ENCODE results near the gene DOCK2.

Gene DOCK2

DNA sequence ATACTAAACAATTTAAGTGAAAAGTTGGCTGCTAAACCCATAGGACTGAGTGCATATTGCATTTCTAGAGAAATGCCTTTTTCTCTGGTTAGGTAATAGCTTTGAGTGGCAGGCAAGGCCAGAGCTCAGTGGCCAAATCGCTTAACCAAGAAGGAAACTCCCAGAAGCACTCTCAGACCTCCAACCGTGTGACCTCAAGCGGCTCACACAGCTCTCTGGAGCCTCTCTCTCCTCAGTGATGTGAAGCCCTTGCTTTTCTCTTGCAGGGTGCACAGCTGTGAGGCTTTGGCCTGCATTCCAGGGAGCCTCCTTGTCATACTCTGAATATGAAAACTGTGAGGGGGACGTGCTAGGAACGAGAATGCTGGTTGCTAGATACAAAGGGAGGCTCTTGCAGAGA, 236.6 kb downstream of the DOCK2 start:
- no peak for DNase-seq

DNA sequence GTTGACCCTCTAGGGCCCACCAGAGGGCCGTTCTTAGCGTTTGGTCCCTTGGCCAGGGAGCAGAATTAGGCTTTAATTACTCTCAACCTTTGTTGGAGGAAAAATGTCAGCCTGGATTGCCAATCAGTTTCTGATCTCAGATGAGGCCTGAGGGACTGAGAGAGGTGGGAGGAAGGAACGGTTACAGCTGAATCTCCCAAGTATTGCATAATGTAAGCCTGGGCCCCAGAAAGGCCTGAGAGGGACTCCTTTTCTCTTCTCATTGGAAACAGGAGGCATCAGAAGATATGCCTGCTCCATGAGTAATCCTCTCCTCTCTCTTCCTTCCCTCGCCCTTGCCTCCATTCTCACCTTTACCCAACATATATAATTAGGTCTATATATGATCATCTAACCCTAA, 237.5 kb downstream of the DOCK2 start:
- DNase-seq, result no peak

DNA sequence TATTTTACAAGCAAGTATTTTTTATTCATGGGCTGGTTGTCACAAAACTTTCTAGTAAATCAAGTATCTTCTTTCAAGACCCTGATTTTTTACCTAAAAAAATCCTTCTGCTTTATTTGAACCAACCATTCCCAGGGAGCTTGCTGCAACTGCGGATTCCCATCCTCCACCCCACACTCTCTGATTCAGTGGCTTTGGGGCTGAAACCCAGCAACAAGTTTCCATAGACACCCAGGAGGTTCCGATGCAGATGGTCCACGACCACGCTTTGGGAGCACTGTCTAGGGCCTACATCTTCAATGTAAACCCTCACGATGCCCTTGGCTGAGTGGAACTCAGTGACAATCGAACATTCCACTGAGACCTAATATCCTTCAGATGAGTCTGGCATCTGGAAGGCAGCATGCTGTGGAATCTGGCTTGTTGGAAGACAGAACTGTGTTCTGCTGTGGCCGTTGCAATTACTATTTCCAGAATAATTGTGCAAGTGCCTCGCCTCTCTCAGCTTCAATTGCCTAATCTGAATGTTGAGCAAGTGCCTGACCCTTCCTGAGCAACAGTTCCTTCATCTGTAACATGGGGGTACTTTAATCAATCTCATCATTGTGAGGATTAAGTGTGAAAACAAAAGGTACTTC, 238.1 kb downstream of the DOCK2 start:
- DNase-seq, result no peak

DNA sequence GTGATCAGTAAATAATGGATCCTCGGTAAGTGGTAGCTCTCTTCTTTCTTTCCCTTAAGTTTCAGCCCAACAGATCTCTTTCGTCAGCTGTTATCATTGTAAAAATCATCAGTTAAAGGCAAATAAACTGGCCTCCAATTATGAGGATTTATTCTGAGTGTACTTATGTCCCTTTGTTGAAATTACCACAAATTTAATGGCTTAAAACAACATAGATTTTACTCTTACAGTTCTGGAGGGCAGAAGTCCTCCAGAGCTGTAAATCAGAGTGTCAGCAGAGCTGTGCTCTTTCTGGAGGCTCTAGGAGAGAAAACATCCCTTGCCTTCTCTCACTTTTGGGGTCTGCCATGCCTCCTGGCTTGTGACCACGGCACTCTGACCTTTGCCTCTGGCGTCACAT, 238.7 kb downstream of the DOCK2 start:
- DNase-seq, result no peak

DNA sequence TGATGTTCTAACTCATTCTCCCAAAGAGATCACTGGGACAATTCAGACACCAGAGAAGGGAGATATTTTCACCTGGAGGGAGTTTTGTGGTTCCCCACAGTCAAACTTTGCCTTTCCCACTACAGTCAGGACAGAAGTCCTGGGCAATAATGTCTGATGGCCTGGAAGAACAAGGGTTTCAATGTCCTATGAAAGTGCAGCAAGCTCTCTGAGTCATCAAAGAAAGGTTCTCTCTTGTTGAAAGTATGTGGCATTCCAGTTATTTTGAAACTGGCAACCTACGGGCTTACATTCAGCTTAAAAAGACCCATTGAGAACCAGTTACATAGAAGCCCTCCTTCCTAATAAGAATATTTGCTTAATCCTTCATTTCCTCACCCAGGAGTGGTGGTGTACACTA, 239.3 kb downstream of the DOCK2 start:
- DNase-seq, result no peak

DNA sequence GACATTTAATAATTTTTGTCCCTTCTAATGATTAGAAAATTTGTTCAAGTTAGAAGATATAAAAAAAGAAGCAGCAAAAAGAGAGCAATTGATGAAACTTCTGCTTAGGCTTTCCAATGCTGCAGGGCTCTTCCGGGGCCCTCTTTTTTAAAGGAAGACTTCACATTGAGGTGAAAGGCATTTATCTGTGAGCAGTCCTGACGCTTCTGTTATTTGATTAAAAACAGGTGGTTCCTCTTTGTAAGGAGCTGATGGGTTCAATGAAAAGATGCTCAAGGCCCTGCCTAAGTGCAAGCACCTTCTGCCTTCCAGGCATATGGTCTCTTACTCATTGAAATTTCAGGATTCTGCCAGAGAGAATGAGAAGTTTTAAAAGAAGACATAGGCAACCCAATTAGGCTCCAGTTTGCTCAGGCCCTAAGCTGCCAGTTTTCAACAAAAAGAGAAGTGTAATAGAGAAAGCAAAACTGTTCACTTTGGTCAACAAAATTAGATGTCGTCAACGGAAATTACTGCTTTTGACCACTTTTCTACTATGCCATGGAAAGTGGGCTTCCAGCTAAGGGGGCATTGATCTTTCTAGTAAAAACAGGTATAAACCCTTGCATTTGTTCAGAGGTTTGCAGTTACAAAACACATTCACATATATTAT, 243.1 kb downstream of the DOCK2 start:
- no peak for DNase-seq

DNA sequence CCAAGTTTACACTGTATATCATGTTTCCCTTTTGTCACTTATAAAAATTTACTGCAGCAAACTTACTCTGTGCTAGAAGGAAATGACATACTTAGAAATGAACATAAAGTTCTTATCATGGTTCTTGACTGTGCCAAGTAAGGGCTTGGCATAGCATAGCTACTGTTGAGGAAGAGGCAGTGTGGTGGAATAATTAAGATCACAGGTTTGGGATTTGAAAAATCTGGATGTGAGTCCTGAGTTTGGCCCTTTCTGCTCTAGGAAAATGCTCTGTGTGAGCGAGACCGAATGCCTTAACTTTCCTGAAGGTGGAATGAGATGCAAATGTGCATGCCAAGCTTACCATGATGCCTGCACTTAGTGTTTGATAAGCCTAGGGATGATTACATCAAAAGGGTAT, 243.7 kb downstream of the DOCK2 start:
- DNase-seq, result no peak

DNA sequence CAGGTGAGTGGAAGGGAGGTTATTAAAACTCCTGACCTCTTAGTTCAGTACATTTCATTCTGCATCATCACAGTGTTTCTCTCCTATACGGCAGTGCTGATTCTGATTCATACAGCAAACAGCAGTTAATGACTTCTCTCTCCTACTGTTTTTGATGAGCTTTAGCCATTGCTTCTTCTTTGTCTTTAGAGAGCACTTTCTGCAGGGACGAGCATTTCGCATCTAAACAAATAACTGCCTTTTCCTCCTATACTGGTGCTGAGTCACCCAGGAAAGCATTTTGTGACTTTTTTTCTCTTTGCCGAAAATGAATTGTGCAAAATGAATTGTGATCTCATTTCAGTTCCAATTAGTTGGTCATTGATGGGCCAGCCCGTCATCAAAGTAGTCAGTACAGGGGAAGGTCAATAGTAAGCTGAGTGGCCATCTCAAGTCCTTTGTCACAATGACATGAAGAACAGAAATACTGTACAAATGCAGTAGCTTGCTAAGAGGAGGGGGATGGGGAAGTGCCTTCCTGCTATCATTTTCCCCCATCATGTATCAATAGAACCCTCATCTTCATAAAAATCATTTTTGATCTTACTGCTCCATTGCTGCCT, 244.7 kb downstream of the DOCK2 start:
- DNase-seq, result no peak

DNA sequence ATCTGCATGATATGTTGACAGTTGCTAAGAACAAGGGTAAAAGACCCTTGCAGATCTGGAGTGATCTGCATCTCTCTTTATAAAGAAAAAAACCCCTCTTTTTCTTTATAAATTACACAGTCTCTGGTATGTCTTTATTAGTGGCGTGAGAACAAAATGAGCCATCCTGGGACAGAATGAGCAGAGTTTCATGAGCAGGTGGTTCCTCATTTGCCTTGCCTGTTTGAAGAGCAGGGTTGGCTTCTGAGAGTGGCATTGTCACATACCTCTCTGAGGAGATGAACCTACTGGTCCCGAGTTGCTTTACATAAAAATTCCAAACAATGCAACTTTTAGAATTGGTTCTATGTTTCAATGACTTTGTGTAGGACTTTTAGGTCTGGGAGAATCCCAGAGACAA, 249.0 kb downstream of the DOCK2 start:
- no peak for DNase-seq

DNA sequence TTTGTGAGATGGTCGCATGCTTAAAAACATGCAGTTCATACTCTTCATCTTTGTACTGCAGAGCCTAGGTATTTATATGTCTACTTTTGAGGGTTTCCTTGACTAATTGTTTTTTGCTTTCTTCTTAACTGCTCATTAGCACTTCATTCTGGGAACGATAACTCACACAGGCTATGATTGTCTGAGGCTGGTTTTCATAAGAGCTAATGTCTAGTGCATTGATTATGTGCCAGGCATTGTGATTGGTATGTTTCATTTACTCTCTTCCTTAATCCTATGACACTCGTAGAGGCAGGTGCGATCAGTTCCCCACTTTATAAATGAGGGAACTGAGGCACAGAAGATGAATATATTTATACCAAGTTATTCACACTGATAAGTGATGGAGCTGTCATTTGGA, 249.6 kb downstream of the DOCK2 start:
- DNase-seq, result no peak

DNA sequence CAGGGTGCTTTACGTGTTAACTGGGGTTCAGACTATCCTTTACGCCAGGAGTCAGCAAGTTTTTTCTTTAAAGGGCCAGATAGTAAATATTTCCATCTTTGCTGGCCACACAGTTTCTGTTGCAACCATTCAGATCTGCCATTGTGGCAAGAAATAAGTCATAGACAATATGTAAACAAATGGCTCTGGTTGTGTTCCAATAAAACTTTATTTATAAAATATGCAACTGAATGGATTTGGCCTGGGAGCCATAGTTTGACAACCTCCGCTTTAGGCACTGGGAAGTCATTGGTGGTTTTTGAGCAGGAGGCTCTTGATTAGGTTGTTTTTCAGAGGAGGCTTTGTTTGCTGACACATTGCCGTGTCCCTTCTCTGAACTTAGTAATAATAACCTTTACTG, 252.5 kb downstream of the DOCK2 start:
- DNase-seq, result no peak

DNA sequence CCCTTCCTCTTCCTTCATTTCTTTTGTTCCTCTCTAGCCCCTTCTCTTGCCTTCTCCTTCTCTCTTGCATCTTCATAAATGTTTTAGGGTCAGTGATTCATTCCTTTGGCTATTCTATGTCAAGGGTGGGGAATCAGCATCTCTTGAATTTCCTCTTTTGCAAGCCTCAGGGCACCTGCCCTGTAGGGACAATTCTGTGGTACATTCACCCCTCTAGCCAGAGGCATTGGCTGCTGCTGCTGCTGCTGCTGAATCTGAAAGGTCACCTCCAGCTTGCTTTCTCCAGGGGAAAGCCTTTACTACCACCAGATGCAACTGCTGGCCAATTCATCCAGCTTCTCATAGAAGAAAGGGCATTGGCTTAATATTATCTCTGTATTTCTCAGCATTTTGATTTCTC, 255.9 kb downstream of the DOCK2 start:
- DNase-seq, result no peak

DNA sequence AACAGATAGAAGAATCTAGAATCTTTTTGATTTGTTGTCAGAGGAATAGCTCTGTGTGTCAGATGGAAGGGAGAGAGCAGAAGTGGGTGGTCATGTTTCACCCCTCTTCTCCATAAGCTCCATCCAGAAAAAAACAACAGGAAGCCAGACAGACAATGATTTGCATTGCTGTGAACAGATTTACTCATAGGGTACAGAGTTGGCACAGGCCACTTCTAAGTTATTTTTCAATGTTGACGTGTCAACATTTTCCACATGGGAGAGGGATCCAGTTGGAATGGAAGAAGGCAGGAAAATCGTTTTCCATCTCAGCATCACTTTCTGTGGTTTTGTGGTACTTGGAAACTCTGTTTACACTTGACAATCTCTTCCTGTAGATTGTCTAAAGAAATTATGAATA, 256.5 kb downstream of the DOCK2 start:
- DNase-seq, result no peak

DNA sequence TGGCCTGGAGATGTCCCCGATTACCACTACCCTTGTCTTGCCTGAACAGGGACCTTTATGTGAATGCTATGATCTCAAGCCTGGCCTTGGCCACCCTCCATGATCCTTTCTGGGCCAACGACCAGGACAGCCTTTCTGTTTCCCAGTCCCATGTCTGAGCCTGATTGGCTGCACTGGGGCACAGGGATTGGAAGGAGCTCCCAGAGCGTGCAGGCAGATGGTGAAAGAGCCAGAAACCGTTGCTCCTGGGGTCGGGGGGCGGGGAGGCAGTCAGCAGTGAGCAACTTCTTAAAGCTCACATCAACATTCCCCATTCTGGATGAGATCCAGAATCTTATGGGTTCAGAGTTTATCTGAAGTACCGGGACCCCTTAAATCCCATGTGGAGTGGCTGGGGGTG, 258.9 kb downstream of the DOCK2 start:
- no peak for DNase-seq

DNA sequence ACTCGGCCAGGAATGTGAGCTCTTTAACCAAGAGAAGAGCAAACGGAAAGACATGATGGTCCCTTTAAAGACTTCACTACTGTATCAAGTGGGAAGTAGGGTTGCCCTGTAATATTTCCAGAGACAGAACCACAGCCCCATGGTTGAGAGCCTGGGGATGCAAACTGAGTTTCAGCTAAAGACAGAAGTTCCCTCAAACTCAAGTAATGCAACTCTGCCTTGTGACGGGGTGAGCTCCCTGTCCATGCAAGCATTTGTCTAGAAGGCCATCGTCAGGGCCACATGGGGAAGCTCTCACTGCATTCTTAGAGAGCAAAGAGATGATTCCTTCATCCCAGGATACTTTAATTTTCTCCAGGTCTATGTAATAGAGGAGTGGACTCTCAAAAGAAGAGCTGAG, 260.4 kb downstream of the DOCK2 start:
- DNase-seq, result no peak

DNA sequence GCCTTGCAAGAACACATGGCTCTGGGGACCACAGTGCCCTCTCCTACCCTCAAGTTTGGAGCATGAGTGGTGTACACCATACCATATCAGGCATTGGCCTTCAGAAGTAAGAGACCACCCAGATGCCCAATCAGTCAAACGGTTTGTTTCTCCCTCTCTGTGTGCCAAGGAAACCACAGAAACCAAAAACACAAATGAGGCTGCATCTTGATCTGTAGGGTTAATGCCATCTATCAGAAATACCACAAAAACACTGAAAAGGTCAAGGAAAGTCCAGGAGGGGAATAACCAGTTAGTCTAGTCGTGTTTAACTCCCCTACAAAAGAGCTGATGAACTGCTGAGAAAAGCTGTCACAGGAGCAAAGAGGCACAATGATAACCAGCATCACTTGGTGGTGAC, 264.8 kb downstream of the DOCK2 start:
- DNase-seq, result no peak

DNA sequence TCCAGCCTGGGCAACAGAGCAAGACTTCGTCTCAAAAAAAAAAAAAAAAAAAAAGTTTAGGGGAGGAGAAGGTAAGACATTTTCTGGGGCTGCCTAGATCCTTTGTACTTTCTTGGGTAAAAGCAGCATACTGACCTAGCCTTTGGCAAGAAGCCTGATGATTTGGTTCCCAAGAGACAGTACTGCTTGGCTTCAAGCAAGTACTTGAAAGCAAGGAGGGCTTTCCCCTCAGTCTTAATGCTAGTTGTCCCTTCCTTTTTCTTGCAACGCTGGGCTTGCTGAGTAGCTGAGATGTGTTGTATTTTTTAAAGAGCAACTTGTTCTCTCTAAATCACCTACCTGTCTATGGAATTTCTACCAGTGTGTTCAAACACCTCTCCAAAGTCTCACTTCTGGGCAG, 267.0 kb downstream of the DOCK2 start:
- DNase-seq, result no peak

DNA sequence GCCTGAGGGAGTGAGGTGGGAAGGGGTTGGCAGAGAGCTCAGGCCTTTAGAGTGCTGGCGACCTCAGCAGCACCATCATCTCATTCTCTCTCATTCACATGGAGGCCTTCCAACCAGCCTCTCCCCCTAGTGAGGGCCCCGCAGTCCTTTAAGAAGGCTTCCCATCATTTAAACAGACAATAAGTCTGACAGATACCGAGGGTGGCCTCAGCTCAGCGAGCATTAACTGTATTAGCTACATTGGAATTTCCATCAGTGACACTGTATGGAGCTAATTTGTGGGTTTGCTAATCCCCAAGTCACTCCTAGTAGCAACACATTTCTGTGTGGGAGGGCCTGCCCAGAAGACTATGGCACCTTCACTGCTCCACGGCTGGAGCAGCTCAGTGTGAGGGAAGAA, 267.4 kb downstream of the DOCK2 start:
- no peak for DNase-seq

DNA sequence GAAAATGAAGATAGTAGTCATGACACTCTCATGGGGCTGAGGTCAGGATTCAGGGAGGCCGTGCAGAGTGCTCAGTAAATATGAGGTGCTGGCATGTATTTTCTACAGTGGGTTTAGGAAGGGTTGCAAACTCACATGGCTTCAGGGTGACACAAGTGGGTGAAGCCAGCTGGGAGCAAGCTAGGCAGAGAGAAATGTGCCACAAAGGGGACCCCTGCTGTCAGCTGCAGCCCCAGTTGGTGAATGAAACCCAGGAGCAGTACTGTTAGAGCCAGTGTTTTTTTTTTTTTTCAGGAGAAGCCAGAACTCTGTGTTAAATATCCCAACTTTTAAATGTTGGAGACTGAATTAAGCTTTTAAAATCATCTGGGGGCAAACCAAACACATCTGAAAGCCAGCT, 267.9 kb downstream of the DOCK2 start:
- no peak for DNase-seq

DNA sequence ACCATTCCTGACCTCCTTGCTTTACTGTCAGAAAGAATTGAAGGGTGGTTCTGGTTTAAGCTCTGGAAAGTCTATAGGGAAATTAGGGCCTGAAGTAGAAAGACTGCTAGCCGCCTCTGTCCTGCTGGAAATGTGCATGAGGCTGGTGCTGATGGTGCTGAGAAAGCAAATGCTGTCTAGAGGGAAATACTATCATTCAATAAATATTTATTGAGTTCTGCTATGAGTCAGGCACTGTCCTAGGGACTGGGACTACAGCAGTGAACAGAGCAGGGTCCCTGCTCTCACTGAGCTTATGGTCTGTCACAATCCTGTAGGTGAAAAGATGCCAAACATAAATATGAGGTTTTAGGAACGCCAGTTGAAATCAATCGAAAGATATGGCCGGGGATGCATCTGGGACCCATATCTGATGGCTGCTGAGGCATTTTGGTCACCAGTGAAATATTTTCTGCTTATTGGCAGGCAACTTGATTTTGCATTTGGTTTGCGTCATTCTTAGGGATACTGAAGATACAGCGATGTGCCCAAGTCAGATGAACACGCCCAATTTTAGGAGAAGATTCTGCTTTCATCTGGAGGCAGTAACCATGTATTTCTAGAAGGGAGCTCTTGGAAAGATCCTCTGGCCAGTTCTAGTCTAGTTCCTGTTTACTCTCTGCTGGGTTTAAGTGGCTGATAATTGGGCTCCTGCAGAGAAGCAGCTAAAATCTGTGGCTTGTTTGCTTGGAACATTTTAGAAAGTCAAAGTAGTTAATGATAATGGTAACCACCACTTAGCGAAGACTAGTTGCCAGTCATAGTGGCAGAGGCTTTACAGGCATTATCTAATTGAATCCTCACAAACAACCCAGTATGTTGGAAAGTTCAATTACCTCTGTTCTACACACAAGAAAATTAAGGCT, 269.9 kb downstream of the DOCK2 start:
- no peak for DNase-seq

DNA sequence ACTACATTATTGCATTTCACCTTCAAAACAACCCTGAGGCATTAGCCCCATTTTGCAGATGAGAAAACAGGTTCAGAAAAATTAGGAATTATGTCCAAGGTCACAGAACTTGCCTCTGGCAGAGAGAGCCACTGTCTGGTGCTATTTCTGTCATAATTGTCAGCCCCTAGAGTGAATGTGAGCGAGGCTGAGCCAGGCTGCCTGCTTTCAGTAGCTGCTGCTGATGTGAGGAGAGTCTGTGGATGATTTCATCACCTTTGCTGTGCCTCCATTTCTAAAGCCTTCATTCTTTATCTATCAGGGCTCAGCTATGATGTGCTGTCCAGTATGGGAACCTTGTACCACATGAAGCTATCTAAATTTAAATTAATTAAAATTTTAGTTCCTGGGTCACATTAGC, 271.8 kb downstream of the DOCK2 start:
- no peak for DNase-seq

DNA sequence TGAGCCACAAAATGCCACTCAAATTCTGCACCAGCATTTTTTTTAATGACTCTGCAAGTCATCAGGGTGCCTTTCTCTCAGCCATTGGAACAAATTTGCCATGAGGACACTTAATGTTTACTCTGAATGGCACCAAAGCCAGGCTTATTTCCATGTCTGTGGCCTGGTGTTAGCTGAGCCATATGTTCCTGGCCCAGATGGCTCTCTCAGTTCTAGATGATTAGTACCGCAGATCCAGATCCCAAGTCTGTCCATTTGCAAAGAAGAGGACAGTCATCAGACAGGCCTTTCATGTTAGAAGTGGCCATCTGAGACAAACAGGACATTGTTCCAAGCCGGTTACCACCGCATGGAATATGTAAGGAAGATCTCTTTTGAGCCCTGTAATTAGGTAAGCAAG, 272.9 kb downstream of the DOCK2 start:
- DNase-seq, result no peak

DNA sequence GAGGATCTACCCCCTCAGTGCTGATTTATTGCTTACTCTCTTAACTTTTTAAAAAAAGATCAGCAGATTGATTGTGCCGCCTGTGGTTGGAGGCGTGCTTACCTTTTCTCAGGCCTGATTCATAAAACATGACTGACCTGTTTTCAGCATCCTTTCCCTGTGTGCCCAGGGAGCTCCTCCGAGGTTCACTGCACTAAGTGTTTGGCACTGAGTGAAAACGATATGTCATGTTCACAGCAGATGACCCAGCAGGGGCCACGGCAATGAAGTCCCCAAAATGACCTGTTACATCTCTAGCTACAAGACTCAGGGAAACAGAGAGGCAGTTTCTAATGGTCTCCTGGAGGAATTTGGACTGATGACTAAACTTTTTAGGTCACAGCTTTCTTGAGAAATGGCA, 273.3 kb downstream of the DOCK2 start:
- DNase-seq, result no peak

Measured in activated naive CD4-positive, alpha-beta T cell (primary cell).